ENCODE data around the gene PRPF38A. TPM values are rescaled to one million over a fixed set of nuclear protein-coding genes. Genes with fewer than 3 reads are reported as not detected.

Gene PRPF38A
- total RNA-seq, 1 experiment from 2014 or later: 62.4 TPM

- DNase-seq (ENCODE audit: low spot score): no peak
- TF ChIP-seq, protein P1, sequence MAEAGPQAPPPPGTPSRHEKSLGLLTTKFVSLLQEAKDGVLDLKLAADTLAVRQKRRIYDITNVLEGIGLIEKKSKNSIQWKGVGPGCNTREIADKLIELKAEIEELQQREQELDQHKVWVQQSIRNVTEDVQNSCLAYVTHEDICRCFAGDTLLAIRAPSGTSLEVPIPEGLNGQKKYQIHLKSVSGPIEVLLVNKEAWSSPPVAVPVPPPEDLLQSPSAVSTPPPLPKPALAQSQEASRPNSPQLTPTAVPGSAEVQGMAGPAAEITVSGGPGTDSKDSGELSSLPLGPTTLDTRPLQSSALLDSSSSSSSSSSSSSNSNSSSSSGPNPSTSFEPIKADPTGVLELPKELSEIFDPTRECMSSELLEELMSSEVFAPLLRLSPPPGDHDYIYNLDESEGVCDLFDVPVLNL (CRISPR knock-in tag; IDR thresholded peaks at IDR 0.05; ENCODE audit: borderline replicate concordance, low read depth): 0 out of 2 replicates have a peak, but pooled peaks have one; percentile 39
- TF ChIP-seq RORB (CRISPR knock-in tag; IDR thresholded peaks at IDR 0.05): no peak
- 0 out of 2 replicates have a peak, but pooled peaks have one; percentile 32 for TF ChIP-seq FOXP1 (CRISPR knock-in tag; IDR thresholded peaks at IDR 0.05; ENCODE audit: borderline replicate concordance)
- Mint-ChIP-seq H3K27me3 (ENCODE audit: low read depth) (no peaks in the 10 kb centered on the region), H3K4me1 (no peaks in the 10 kb centered on the region), H3K27ac (no peak overlapping the region), H3K36me3 (peaks cover 87% of the 10 kb centered on the region), H3K4me3 (no peak overlapping the region), H3K9me3 (no peaks in the 10 kb centered on the region)
- ChIA-PET CTCF (no interaction called here), POLR2A (no interaction called here)
- no peak for ATAC-seq
Measured at GRCh38 chr1:52357397-52357796, 47.0 kb upstream of the PRPF38A start.

GRCh38 chr1:52358851-52359497 lies 45.4 kb upstream of the PRPF38A start:
- Mint-ChIP-seq H3K27me3 (ENCODE audit: low read depth) (no peaks in the 10 kb centered on the region), H3K27ac (no peak overlapping the region), H3K4me3 (no peak overlapping the region), H3K36me3 (peaks cover 77% of the 10 kb centered on the region), H3K9me3 (no peaks in the 10 kb centered on the region), H3K4me1 (no peaks in the 10 kb centered on the region)
- CTCF ChIA-PET: no interaction called here
- ATAC-seq (no peak), DNase-seq (ENCODE audit: low spot score) (no peak)
- TF ChIP-seq SOX15 (CRISPR knock-in tag; IDR thresholded peaks at IDR 0.05): no peak
- no peak for TF ChIP-seq ZNF512 (CRISPR knock-in tag; IDR thresholded peaks at IDR 0.05; ENCODE audit: borderline replicate concordance)
- POLR2A ChIA-PET: no interaction called here

DNA sequence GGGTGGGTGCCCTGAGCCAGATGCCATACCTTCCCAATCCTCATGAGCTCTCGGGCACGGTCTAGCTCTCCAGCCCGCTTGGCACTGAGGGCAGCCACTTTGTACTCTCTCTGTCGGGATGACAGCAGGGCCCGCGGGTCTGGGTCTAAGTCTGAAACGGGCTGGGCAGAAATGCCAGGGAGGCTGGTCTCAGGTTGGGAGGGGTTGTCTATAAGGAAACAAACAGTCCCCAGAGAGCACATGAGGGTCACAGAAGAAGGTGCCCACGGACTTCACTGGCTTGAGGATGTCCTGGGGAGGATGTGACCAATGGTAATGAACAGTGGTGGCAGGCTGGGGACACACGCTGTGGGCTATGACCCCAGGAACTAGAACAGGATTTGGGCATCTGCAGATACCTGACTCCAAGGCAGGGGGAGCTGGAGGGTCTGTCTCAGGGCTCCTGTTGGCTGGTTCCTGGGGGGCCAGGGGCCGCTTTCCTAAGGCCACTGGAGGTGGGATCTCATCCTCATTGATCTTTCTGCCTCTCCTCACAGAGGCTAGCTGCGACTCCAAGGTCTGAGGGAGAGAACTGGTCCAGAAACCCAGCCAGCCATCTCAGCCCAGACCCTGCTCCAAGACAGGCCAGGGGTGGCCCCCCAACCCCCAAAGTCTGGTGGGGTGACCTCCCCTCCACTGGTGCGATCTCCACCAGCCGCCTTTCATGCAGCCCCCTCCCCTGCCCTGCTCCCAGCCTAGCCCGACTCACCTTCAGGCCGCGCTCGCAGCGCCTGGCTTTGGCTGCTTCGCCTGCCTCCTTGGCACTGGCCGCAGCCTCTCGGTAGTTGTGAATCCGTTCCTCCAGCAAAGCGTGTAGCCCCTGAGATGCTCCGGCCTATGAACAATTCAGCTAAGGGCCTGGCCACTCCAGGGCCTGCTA lies 44.5 kb upstream of the PRPF38A start:
- DNase-seq (ENCODE audit: low spot score): no peak
- ChIA-PET POLR2A (no interaction called here), CTCF (interaction anchor here (1.5 kb wide), 2 partner anchors 8 to 11 kb away, joined by 4 to 9 read pairs; no protein-coding TSS in a partner anchor)
- Mint-ChIP-seq H3K36me3 (peaks cover 72% of the 10 kb centered on the region), H3K27me3 (ENCODE audit: low read depth) (no peaks in the 10 kb centered on the region), H3K9me3 (no peaks in the 10 kb centered on the region), H3K27ac (no peak overlapping the region), H3K4me1 (peaks cover 6% of the 10 kb centered on the region), H3K4me3 (no peak overlapping the region)
- ATAC-seq: peak; percentile 27; the same call in 1 of the 2 replicates
- TF ChIP-seq SOX15 (CRISPR knock-in tag; IDR thresholded peaks at IDR 0.05): no peak
- no peak for TF ChIP-seq GABPB1 (CRISPR knock-in tag; IDR thresholded peaks at IDR 0.05)
- no peak for TF ChIP-seq FOXK1 (CRISPR knock-in tag; IDR thresholded peaks at IDR 0.05)
- TF ChIP-seq ELF4 (CRISPR knock-in tag; IDR thresholded peaks at IDR 0.05; ENCODE audit: low read depth): no peak
- no peak for TF ChIP-seq ZNF121 (CRISPR knock-in tag; IDR thresholded peaks at IDR 0.05)
- no peak for TF ChIP-seq AFF4 (CRISPR knock-in tag; IDR thresholded peaks at IDR 0.05; ENCODE audit: borderline replicate concordance)
